Motor neuron (in vitro differentiated cells): Measurements from ENCODE around the gene RABGAP1L. TPM values are rescaled to one million over a fixed set of nuclear protein-coding genes. Genes with fewer than 3 reads are reported as not detected.
"Not testable (repeated sequence)": the region's sequence is repeated elsewhere in the genome, so short reads cannot be mapped to it uniquely, and the experiment has no call there.

ENCODE experiments used
- ATAC-seq, 8 experiments: fragments of 200-7000 bp; cut with Tn5 transposase; replicated peaks in 6 of 8; 2 replicates each; pipeline ENCODE4 v1.8.0; 2021; ENCODE audit warnings: mild to moderate bottlenecking in 8 of 8, moderate library complexity in 8 of 8
- H3K27ac ChIP-seq, 2 donors: fragments of 250-450 bp; sonication (Bioruptor Pico); 2 replicates each; pipeline ENCODE4 v1.9.0; 2021; ENCODE audit warnings: antibody characterized with exemption in 2 of 2, mild to moderate bottlenecking in 2 of 2, moderate library complexity in 1 of 2
- H3K4me1 ChIP-seq, 2 donors: fragments of 250-450 bp; sonication (Bioruptor Pico); replicated peaks in 1 of 2; 2 replicates each; pipeline ENCODE4 v1.6.1; 2021; ENCODE audit warnings: antibody characterized with exemption in 2 of 2, mild to moderate bottlenecking in 2 of 2, moderate library complexity in 1 of 2
- H3K4me3 ChIP-seq, 5 donors: fragments of 250-450 bp; sonication (Bioruptor Pico); 2 replicates each; pipeline ENCODE4 v1.9.0; 2021; ENCODE audit warnings: antibody characterized with exemption in 5 of 5, mild to moderate bottlenecking in 5 of 5, moderate library complexity in 4 of 5
- WGBS, 10 experiments: fragments of 450-650 bp; shearing (Covaris generic); methylation state at CpG; one replicate each; pipeline ENCODE4 v1.0.0; 2022; 5-methylcytosine and 5-hydroxymethylcytosine counted together
- in situ Hi-C, 9 experiments: fragments of 400-800 bp; cut with MboI; loops; one replicate each; pipeline ENCODE4 v1.15.0; 2021; ENCODE audit warnings: low sequenced_read_pairs in 9 of 9, low pct_unique_long_range_greater_than_20kb in 2 of 9; ENCODE audit not compliant: unreplicated experiment in 9 of 9
- total RNA-seq, 8 experiments: library from RNA; unstranded; fragments of 300-600 nt; gene quantifications; 2 replicates each; pipeline versions ENCODE4 v1.2.3 to v1.2.4, GENCODE V29; 2022

RABGAP1L gene
- 10 to 100 TPM; 22.0 to 60.3 (median 45.3) TPM for total RNA-seq

DNA sequence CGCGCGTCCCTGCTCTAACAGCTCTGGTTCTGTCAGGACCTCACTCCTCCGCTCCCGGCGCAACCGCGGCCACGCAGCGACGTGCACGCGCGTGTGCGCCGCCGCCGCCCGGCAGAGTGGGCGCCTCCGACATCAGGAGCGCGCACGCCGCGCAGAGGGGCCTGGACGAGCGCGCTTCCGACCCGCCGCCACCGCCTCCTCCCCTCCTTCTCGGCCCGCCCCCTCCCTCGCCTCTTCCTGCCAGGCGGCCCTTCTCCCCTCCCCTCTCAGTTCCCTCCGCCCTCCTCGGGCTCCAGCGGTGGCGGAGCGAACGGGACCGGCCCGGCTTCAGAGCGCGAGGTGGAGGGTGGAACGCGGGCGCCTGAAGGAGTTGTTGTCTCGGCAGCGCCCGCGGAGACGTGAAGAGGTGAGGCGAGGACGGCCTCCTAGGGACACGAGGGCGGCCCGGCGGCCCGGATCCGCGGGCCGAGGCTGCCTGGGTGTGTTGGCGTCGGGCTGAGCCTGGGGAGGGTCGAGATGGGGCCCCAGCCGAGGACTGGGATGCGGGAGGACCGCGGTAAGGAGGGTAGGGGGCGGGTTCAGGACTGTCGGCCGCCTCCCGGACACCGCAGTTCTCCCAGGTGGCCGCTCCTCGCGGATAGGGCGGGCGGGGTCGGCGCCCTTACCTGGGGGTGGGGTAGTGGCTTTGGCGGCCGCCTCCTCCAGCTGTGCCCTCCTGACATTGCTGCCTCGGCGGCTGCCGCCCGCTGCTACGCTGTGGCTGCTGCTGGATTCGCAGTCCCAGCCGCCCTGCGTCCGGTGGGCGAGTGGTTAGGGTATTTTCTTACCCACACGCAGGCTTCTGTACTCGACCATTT lies at the start of gene RABGAP1L:
TSS of gene RABGAP1L (plus strand) at position 269 of the 857 bp plus-strand sequence.
- Histone ChIP-seq H3K27ac (peak within 1 kb of the TSS; percentile 68 to 76), H3K4me3 (peak within 1 kb of the TSS; percentile 59 to 86 (median 76)), H3K4me1 (peaks cover 5 to 7% of the 10 kb centered on the region in 2 donors)
- 0 to 3% methylated on average over 8 to 10 of the region's 98 CpGs; no CpG with 5 or more reads in 8 of the 10 experiments for WGBS, 10 experiments
- ATAC-seq = peak; percentile 88 to 92 (median 90)
- in situ Hi-C loops = no loop called here

DNA sequence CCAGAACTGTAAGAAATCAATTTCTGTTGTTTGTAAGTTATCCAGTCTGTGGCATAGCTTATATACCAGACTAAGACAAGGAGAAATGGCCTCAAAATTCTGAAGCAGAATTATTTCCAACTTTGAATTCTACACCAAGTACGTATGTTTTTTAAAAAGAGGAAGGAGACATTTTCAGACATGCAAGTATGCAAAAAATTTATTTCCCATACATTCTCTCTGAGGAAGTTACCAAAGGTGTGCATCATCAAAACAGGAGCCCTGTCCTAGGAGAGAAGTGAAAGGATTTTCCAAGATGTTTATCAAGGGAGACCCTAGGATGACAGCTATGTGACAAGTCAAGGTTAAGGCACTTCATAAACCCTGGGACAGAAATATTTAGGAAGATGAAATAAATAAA lies 49.3 kb upstream of the RABGAP1L start:
- 0 to 89% (median 60%) methylated on average over 1 of the region's 1 CpG; no CpG with 5 or more reads in 3 of the 10 experiments for WGBS, 10 experiments
- Histone ChIP-seq H3K4me1 (no peaks in the 10 kb centered on the region), H3K4me3 (no peak overlapping the region), H3K27ac (no peak overlapping the region)
- in situ Hi-C loops = no loop called here
- no peak for ATAC-seq

GRCh38 chr1:174112489-174113162 lies 46.7 kb upstream of the RABGAP1L start:
- H3K4me3 ChIP-seq = no peak overlapping the region
- no peak for ATAC-seq
- H3K27ac ChIP-seq = no peak overlapping the region
- WGBS, 10 experiments = 16 to 92% (median 80%) methylated on average over 1 to 5 of the region's 5 CpGs
- no peaks in the 10 kb centered on the region for H3K4me1 ChIP-seq
- in situ Hi-C loops = no loop called here

DNA sequence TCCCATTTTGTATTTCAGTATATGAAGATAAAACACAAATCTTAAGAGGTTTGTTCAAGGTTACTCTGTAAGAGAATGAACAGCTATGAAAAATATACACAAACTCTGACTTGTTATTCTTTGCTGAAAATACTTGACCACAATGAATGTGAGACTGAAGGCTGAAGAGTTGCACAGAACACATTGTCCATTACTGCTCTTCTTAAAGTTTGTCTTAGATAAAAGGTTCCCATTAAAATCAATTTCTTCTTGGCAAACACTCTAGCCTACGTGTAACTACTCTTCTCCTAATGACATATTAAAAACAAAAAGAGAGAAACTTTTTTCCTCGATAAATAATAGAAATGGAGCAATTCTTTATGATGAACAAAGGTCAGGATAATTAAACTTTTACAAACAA lies 45.2 kb upstream of the RABGAP1L start:
- H3K4me3 ChIP-seq = no peak overlapping the region
- no peaks in the 10 kb centered on the region for H3K4me1 ChIP-seq
- ATAC-seq = no peak
- WGBS, 10 experiments = 44 to 83% (median 64%) methylated on average over 1 to 2 of the region's 2 CpGs
- H3K27ac ChIP-seq = no peak overlapping the region
- in situ Hi-C loops = no loop called here

DNA sequence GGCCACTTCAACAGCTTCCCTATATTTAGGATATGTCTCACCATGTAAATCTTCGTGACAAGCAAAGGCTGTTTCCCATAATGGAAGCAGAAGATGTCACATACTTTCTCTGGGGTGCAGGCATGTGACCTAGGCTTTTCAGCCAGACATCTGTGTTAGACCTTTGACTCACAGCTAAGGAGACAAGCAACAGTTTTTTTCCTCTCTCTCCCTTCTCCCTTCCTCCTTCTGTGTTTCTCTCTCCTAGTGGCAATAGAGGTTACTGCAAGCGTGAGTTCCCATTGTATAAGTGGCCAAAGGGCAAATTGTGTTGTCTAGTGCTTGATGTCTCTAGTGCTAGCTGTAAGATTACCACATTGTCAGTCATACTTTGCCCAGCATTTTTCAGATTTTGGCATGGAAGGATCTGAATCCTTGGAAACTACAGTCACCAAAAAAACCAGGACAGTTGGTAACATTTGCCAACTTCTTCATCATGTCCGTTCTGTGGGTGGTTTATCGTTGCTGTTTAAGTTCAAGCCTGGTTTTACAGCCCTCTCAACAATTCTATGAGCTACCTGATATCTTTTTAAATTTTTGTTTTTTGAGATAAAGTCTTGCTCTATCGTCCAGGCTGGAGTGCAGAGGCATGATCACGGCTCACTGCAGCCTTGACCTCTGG lies 44.4 kb upstream of the RABGAP1L start:
- no peak overlapping the region for H3K27ac ChIP-seq
- in situ Hi-C loops = no loop called here
- no peaks in the 10 kb centered on the region for H3K4me1 ChIP-seq
- H3K4me3 ChIP-seq = no peak overlapping the region
- peak in 3 of 8 experiments; percentile 92 to 100 (median 100) for ATAC-seq
- WGBS, 10 experiments = 0 to 88% (median 71%) methylated on average over 1 to 6 of the region's 6 CpGs

GRCh38 chr1:174116042-174116441 lies 43.3 kb upstream of the RABGAP1L start:
- H3K4me1 ChIP-seq = no peaks in the 10 kb centered on the region
- no peak overlapping the region for H3K4me3 ChIP-seq
- WGBS, 10 experiments = 25 to 100% (median 87%) methylated on average over 1 of the region's 1 CpG
- H3K27ac ChIP-seq = no peak overlapping the region
- in situ Hi-C loops = no loop called here
- ATAC-seq = no peak

GRCh38 chr1:174118751-174119150 lies 40.6 kb upstream of the RABGAP1L start:
- in situ Hi-C loops = no loop called here
- no peaks in the 10 kb centered on the region for H3K4me1 ChIP-seq
- no peak for ATAC-seq
- H3K27ac ChIP-seq = no peak overlapping the region
- H3K4me3 ChIP-seq = no peak overlapping the region

- H3K4me3 ChIP-seq, H3K27ac ChIP-seq, ATAC-seq, H3K4me1 ChIP-seq, in situ Hi-C loops: not testable (repeated sequence)
- 30 to 92% (median 84%) methylated on average over 1 of the region's 1 CpG; no CpG with 5 or more reads in 2 of the 10 experiments for WGBS, 10 experiments
These were observed 37.0 kb upstream of the RABGAP1L start for GRCh38 chr1:174122318-174122717.

- in situ Hi-C loops = no loop called here
- no peak for ATAC-seq
- Histone ChIP-seq H3K27ac (no peak overlapping the region), H3K4me1 (no peaks in the 10 kb centered on the region), H3K4me3 (no peak overlapping the region)
These were observed 35.5 kb upstream of the RABGAP1L start for GRCh38 chr1:174123843-174124242.

- H3K4me1 ChIP-seq, H3K4me3 ChIP-seq, H3K27ac ChIP-seq, ATAC-seq, in situ Hi-C loops: not testable (repeated sequence)
- 0 to 88% (median 57%) methylated on average over 1 of the region's 1 CpG; no CpG with 5 or more reads in 3 of the 10 experiments for WGBS, 10 experiments
These were observed 32.1 kb upstream of the RABGAP1L start for GRCh38 chr1:174127176-174127575.

- Histone ChIP-seq H3K4me1 (no peaks in the 10 kb centered on the region), H3K27ac (no peak overlapping the region), H3K4me3 (no peak overlapping the region)
- in situ Hi-C loops = no loop called here
- WGBS, 10 experiments = 0 to 93% (median 64%) methylated on average over 1 to 4 of the region's 6 CpGs; no CpG with 5 or more reads in 4 of the 10 experiments
- peak in 1 of 8 experiments; percentile 62 for ATAC-seq
These were observed 28.2 kb upstream of the RABGAP1L start for GRCh38 chr1:174131032-174131638.

- H3K4me1 ChIP-seq = no peaks in the 10 kb centered on the region
- H3K4me3 ChIP-seq = no peak overlapping the region
- in situ Hi-C loops = no loop called here
- H3K27ac ChIP-seq = no peak overlapping the region
- 43 to 100% (median 93%) methylated on average over 1 to 3 of the region's 3 CpGs for WGBS, 10 experiments
- ATAC-seq = no peak
These were observed 25.2 kb upstream of the RABGAP1L start for GRCh38 chr1:174134003-174134659.
